HG03064 (cell line): ENCODE data around the gene TEX28.
"Not testable (repeated sequence)": the region's sequence is repeated elsewhere in the genome, so short reads cannot be mapped to it uniquely, and the experiment has no call there.

Experiments
- ATAC-seq: cut with Tn5 transposase; IDR thresholded peaks from one replicate; pipeline ENCODE4 v1.9.1; 2021; ENCODE audit warnings: low read depth; ENCODE audit not compliant: unreplicated experiment

The TEX28 gene

DNA sequence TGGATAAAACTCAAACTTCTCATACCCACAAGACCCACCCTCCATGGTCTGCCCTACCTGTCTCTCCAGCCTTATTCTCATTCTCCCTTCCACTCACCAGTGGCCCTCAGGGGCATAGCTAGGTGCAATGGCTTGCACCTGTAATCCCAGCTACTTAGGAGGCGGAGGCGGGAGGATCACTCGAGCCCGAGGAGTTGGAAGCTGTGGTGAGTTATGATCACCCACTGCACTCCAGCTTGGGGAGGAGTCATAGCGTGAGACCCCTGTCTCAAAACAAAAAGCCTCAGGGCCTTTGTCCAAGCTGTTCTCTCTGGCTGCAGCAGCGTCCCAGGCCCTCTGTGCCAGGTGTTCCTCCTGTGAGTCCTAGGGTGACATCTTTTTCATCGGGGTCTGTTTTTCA lies 17.2 kb upstream of the TEX28 start:
- ATAC-seq = no peak

DNA sequence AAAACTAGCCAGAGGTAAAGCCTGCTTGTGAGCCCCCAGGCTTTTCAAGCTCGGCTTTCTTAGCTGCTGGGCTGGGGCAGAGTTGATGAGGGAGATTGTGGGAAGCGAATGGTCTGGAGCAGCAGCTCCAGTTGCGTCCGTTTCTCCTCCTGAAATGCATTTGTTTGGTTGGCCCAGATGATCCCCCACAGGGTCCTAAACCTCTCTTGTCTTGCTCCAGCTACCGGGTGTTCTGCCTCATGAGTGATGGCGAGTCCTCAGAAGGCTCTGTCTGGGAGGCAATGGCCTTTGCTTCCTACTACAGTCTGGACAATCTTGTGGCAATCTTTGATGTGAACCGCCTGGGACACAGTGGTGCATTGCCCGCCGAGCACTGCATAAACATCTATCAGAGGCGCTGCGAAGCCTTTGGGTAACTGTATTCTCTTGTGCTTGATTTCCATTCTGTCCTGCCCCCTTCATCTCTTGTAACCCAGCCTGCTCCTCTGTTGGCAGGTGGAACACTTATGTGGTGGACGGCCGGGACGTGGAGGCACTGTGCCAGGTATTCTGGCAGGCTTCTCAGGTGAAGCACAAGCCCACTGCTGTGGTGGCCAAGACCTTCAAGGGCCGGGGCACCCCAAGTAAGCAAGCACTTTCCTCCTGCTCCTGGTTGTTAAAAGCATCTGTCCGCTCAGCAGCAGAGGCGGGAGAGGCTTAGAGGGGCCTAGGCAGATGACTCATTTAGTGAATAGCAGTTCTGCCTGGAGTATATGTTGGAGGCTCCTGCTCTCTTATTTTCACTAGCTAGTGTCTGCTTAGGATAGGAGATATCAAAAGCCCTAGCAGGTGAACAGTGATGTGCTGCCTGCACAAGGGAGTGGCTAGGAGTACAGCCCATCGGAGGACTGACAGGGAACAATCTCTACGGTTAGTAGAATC lies 16.0 kb upstream of the TEX28 start:
- no peak for ATAC-seq

DNA sequence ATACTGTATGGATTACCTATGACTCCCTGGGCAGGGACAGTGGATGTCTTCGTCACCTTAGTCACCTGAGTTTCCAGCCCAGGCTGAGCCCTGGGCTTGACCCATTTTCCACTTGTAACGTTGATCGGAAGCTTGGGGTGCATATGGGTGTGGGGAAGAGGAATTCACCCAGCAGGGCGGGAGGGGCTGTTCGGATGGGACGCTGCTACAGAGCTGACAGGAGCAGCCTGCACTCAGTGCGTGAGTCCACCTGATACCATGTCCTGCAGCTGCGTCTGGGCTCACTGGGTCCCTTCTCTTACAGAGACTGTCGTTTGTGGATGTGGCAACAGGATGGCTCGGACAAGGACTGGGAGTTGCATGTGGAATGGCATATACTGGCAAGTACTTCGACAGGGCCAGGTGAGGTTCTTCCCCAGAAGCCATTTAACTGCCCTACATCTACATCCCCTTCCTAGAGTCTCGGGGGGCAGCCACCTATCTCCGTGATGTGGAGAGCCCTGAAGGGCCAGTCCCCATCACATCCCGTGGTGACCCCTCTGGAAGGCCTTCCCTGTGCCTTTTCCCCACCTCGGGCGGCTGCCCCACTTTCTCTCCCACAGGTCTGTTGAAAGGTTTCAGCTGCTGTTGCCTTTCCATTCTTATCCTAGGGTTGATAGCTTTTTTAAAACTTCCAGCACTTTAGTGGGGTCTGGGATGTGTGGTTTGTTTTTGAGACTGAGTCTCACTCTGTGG lies 14.3 kb upstream of the TEX28 start:
- ATAC-seq = no peak

DNA sequence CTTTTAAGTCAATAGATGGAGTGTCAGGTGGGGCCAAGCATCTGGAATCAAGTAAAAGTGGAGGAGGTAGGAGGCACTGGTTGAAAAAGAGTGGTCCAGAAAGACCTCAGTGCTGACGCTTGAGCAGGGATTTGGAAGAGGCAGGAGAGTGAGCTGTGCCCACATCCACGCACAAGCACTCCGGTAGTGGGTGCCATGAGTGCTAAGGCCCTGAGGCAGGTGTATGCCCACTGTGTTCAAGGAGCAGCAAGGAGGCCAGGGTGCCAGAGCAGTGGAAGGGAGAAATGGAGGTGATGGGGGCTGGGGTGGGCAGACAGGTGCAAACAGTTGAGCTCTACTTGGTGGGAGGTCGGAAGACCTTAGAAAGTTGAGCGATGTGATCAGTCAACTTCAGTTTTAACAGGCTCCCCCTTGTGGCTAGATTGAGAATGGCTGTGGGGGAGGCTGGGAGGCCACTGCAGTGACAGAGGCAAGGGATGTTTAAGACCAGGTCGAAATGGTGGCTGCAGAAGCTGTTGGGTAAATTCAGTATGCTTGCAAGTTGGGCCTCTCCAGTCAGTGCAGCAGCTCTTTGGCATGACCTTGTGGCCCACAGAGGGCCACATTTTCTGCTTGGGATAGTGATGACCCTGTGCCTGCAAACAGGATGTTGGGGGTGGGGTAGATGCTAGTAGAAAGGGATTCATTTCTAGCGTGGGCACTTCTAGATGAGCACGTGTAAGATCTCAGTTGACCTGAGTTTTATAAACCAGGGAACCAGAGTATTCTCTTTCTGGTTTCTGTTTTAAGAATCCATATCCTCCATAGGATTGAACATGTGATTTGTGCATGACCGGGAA lies 13.4 kb upstream of the TEX28 start:
- no peak for ATAC-seq

DNA sequence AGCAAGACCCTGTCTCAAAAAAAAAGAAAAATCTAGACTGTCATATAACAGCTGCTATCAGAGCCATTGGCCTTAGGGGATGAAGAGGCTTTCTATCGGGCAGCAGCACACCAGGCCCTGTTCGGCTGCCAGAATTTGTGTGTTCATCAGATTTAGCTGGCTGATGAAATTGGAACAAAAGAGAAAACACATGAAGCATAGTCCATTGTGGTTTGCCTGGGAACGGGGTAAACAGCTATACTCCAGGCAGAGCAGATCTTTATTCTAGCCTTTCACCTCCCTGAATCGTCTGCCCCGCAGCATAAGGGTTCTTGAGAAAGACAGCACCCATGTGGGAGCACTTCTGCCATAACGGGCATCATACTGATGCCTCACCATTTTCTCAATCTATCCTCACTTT lies 12.3 kb upstream of the TEX28 start:
- ATAC-seq = no peak

DNA sequence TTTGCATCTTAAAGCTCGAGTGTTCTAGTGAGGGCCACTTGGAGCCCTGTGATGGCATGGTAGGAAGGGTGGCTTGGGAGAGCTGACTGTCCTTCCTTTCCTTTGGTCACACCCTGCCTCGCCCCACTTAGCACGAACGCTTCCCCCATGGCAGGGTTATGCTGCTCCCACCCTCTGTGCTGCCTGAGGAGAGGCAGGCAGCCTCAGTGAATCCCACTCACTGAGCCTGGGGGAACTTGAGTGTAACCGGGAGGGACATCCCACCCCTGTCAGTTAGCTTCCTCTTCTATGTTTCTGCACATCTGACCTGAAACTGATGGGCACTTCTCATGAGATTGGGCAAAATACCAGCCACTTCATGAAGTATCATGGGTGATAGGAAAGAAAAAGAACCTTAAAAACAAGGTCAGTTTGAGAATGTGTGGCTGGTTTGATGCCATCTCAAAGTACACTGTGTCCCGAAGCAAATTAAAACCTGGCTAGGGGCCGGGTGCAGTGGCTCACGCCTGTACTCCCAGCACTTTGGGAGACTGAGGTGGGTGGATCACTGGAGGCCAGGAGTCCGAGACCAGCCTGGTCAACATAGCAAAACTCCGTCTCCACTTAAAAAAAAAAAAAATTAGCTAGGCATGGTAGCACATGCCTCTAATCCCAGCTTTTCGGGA lies 10.7 kb upstream of the TEX28 start:
- ATAC-seq = no peak

DNA sequence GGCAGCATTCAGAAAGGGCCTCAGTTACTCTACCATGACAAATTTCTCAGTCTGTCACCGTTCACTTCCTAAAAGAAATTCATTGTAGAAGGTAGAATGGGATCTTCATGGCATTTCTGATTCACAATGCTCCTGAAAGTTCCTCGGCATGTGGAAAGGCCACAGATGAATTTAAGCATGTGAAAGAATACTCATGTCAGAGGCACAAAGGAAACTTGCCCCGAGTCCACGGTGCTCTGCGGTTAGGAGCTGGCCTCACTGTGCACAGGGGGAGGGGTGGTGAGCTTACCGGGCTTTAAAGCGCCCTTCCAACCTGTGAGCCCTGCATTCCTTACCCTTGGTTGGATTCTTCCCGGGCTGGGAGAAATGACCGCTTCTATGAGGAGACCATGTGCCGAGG lies 9.9 kb upstream of the TEX28 start:
- no peak for ATAC-seq

DNA sequence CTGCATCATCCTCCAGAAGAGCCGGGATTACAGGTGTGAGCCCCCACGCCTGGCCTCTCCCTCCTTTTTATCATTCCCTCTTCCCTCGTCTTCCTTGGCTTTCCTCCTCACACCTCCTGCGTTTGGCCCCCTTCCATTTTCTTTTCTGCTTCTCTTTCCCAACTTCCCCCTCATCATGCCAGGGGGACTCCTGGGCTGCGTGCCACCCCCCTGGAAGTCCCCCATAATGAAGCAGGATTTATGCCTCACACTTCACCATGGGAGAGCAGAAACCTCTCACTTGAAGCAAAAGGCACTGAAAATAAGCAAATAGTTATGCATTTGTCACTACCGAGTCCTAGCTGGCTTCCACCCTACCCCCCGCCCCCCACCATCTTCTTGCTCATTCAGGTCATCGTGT lies 8.6 kb upstream of the TEX28 start:
- ATAC-seq = no peak

DNA sequence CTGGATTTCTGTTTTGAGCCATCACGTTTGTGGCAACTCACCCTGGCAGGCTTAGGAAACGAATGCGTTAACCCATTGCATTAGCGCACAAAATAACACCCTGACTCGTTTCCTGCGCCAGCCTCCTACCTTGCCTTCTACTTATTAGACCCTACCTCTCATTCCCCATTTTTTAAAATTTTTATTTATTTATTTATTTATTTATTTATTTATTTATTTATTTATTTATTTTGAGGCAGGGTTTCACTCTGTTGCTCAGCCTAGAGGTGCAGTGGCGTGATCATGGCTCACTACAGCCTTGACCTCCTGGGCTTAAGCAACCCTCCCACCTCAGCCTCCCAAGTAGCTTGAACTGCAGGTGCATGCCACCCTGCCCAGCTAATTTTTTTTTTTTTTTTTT lies 8.1 kb upstream of the TEX28 start:
- not testable (repeated sequence) for ATAC-seq

DNA sequence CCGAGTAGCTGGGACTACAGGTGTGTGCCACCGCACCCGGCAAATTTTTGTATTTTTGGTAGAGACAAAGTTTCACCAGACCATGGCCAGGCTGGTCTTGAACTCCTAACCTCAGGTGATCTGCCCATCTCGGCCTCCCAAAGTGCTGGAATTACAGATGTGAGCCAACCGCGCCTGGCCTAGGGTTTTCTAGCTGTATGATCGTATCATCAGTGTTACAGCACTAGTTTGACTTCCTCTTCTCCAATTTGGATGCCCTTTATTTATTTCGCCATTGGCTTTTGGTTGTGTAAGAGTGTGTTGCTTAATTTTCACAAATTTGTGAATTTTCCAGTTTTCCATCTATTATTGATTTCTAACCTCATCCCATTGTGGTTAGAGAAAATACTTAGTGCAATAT lies 5.9 kb upstream of the TEX28 start:
- no peak for ATAC-seq

DNA sequence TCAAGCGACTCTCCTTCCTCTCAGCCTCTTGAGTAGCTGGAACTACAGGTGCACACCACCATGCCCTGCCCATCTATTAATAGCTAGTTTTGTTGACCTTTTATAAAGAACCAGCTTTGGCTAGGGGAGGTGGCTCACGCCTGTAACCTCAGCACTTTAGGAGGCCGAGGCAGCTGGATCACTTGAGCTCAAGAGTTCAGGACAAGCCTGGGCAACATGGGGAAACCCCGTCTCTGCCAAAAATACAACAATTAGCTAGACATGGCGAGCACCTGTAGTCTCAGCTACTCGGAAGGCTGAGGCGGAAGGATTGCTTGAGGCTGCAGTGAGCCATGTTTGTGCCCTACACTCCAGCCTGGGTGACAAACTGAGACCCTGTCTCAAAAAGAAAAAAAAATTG lies 3.4 kb upstream of the TEX28 start:
- ATAC-seq = no peak

DNA sequence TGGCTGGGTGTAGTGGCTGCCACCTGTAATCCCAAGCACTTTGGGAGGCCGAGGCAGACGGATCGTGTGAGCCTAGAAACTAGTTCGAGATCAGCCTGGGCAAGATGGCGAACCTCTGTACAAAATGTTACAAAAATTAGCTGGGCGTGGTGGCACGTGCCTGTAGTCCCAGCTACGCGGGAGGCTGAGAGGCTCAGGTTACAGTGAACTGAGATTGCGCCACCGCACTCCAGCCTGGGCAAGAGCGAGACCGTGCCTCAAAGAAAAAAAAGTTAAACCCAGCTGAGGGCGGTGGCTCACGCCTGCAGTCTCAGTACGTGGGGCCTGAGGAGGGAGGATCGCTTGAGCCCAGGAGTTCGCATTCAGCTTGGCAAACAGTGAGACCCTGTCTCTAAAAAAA lies 1.8 kb upstream of the TEX28 start:
- ATAC-seq = no peak

DNA sequence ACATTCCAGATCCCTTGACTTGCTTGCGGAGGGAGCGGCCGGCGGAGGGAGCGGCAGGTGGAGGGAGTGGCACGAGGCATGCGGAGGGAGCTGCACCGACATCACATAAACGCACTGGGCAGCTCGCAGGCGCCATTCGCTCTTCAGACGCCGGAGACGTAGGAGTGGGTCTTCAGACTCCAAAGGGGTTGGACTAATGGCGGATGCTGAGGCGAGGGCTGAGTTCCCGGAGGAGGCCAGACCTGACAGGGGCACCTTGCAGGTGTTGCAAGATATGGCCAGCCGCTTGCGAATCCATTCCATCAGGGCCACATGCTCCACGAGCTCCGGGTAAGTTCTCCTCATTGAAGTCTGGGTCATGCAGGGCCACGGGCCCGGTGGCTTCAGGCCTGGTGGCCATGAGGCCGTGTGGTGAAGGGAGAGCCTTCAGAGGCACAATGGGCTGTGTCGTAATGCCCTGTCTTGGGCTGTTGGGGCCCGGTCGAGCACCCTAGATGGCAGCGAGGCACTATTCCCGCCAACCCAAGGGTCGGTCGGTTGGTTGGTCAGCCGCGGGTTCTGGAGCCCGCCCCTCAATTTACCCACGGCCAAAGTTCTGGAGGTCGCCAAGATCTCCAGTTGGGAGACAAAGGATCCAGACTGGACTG lies 863 bp upstream of the TEX28 start, which contains the start of gene TKTL1:
TKTL1 (plus strand) TSS at position 132 of the 647 bp plus-strand sequence; CDS start at position 197, 65 bp downstream.
- ATAC-seq = no peak

DNA sequence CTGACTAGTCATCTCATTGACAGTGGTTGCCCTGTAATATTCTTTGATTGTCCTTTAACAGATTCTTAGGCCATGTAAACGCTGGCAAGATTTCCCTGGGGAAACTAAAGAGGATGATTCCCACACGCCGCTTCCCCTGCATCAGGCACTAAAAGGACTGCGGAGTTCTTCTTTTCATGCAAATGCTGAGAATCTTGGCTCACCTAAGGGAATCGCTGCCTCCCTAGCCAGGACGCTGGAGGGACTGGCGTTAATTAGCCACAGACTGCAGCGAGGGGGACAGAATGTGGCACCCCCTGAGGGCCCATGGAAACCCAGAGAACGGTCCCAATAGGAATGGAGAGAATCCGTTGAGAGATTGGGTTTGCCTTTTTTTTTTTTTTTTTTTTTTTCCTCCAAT lies 8.5 kb downstream of the TEX28 start:
- ATAC-seq = not testable (repeated sequence)

DNA sequence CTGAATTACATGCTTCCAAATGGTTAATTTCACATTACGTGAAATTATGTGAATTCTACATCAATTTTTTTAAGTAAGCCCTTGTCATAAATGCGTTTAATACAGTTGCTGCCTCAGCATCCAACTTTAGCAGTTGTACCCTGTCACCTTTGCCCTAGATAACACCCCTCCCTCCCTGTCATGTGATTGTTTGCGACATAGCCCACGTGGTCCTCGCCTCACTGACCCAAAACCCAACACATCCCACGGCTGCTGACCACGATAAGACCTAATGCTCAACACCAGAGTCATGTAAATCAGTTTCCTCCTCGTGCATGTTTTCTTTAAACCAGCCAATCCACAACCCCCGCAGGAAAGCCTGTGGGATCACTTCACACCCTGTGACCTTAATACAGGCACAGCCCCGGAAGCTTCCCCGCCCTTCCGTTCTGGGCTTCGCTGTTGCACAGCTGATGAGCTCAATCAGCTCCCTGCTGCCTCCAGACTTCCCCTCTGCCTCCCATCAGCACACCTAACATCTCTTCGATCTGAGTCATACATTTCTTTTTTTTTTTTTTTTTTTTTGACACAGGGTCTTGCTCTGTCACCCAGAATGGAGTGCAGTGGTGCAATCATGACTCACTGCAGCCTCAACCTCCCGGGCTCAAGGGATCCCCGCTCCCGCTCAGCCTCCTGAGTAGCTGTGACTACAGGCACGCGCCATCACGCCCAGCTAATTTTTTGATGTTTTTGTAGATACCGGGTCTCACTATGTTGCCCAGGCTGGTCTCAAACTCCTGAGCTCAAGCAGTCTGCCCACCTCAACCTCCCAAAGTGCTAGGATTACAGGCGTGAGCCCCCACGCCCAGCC lies 10.2 kb downstream of the TEX28 start:
- not testable (repeated sequence) for ATAC-seq

DNA sequence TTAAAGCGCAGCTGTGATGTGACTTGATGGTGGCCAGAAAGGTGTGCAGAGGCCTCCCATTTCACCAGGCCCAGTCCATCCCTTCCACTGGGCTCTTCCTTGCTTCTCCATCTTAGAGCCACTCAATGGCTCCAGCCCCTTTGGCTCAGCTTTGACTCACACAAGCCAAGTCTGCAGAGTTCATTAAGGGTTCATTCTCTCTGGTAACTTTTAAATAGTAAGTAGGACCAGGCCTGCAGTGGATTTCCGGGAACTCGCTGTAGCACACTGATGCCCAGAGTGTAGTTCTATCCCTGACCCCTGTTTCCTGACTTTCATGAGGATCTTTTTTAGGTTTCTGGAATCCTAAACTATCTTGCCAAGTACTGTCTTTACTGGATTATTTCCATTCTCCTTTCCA lies 25.7 kb downstream of the TEX28 start:
- ATAC-seq = not testable (repeated sequence)

DNA sequence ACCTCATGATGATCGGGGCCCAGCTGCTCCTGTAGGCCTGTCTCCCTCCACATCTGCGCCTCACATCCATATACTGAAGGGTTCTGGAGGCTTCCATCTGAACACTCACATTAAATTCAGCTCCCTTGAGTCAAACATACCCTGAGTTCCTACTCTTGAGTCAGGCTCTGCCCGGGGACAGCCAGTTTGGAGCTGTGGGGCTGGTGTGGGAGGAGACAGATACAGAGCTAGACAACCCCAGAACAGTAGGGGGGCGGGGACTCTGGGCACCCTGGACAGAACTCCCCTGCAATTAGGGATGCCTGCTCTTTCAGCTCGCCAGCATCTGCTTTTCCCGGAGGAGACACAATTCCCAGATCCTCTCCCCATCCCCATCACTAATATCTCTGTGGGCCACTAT lies 31.9 kb downstream of the TEX28 start:
- ATAC-seq = not testable (repeated sequence)

DNA sequence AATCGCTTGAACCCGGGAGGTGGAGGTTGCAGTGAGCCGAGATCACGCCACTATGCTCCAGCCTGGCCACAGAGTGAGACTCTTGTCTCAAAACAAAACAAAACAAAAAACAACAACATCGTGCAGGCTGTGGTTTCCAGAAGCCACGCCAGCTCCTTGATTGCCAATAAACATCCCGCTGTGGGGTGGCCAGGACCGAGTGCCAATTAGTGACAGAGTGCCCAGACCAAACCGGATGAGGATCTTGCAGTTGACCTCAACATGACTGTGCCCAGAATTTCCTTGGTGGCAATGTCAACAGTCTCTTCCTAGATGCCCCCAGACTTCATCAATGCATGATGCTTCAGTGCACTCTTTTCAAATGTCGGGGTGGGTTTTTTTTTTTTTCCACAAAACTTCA lies 36.2 kb downstream of the TEX28 start:
- ATAC-seq = not testable (repeated sequence)

DNA sequence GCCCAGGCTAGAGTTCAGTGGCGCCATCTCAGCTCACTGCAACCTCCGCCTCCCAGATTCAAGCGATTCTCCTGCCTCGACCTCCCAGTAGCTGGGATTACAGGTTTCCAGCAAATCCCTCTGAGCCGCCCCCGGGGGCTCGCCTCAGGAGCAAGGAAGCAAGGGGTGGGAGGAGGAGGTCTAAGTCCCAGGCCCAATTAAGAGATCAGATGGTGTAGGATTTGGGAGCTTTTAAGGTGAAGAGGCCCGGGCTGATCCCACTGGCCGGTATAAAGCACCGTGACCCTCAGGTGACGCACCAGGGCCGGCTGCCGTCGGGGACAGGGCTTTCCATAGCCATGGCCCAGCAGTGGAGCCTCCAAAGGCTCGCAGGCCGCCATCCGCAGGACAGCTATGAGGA lies 37.6 kb downstream of the TEX28 start, which contains the start of gene OPN1MW3:
OPN1MW3 (plus strand) TSS at position 301 of the 400 bp plus-strand sequence; CDS start at position 339, 38 bp downstream.
- not testable (repeated sequence) for ATAC-seq
